K562 (cell line): ENCODE data around the gene ARHGAP4. TPM values are rescaled to one million over a fixed set of nuclear protein-coding genes. Genes with fewer than 3 reads are reported as not detected.

Experiments used
- ATAC-seq: fragments of 200-7000 bp; cut with Tn5 transposase; 3 replicates; pipeline ENCODE4 v1.9.1; 2020; ENCODE audit warnings: moderate library complexity
- BruUV-seq: library from RNA; stranded (reverse); fragments of 400-500 nt; replicated peaks from 2 replicates; lab custom pipeline; 2021; lab: Mats Ljungman, UMichigan
- CTCF ChIA-PET: fragments of 300-600 bp; formaldehyde crosslinking; extraction: SDS; loops from one replicate; lab custom pipeline; 2021; ENCODE audit warnings: low intra/inter-chr PET ratio; lab: Yijun Ruan, JAX
- POLR2A ChIA-PET: fragments of 300-600, 350-650 bp; sonication (Branson Sonifier 250); formaldehyde crosslinking; extraction: SDS; loops from one replicate; lab custom pipeline; 2021; ENCODE audit warnings: antibody characterized with exemption, inconsistent platforms; lab: Yijun Ruan, JAX
- DNase-seq, 4 experiments: peaks; one replicate each; pipeline versions ENCODE4 v3.0.0 to v3.0.0-alpha.2; 2011 to 2018; ENCODE audit warnings: low spot score in 3 of 4, mixed read lengths in 3 of 4; ENCODE audit errors: extremely low read depth in 1 of 4
- FAIRE-seq: peaks from 2 replicates; lab custom pipeline; 2011; peaks lifted over from hg19 to GRCh38; lab: Jason Lieb, UNC
- H2AFZ ChIP-seq: 2 replicates; pipeline ENCODE4 v1.6.0; 2011; ENCODE audit warnings: low read depth, low read length, control low read depth, inconsistent platforms
- H3K27ac ChIP-seq: fragments of 200-600 bp; 3 replicates; pipeline ENCODE4 v1.8.0; 2011; ENCODE audit warnings: low read depth, mild to moderate bottlenecking, control low read depth, inconsistent platforms, low read length, moderate library complexity, mixed read lengths; ENCODE audit errors: extremely low read depth
- H3K27me3 ChIP-seq, 2 experiments: fragments of 300-600 bp in 1 of 2; 2 replicates in 1 of 2; 3 replicates in 1 of 2; pipeline versions ENCODE4 v1.6.0 to v1.8.0; 2011; ENCODE audit warnings: inconsistent platforms in 2 of 2, low read length in 2 of 2, mild to moderate bottlenecking in 1 of 2, mixed read lengths in 1 of 2, moderate library complexity in 1 of 2; ENCODE audit not compliant: control insufficient read depth in 2 of 2, insufficient read depth in 2 of 2
- H3K36me3 ChIP-seq: fragments of 300-600 bp; 3 replicates; pipeline ENCODE4 v1.8.0; 2011; ENCODE audit warnings: mild to moderate bottlenecking, low read length, inconsistent platforms; ENCODE audit not compliant: control insufficient read depth, insufficient read depth
- H3K4me1 ChIP-seq, 2 experiments: fragments of 200-600 bp in 1 of 2; replicated peaks in 1 of 2; 2 replicates in 1 of 2; 3 replicates in 1 of 2; pipeline versions ENCODE4 v1.5.1 to v1.8.0; 2011; ENCODE audit warnings: inconsistent platforms in 2 of 2, low read length in 2 of 2, mild to moderate bottlenecking in 1 of 2, mixed read lengths in 1 of 2, moderate library complexity in 1 of 2; ENCODE audit not compliant: control insufficient read depth in 2 of 2, insufficient read depth in 2 of 2
- H3K4me2 ChIP-seq: 2 replicates; pipeline ENCODE4 v1.6.1; 2011; ENCODE audit warnings: low read length, control low read depth, inconsistent platforms, mixed read lengths; ENCODE audit not compliant: insufficient read depth
- H3K4me3 ChIP-seq: fragments of 200-600 bp; sonication (generic), shearing (Covaris generic); 2 replicates; pipeline ENCODE4 v1.5.1; 2016; ENCODE audit warnings: control low read depth, inconsistent platforms
- H3K79me2 ChIP-seq: fragments of 200-600 bp; 3 replicates; pipeline ENCODE4 v1.8.0; 2011; ENCODE audit warnings: low read length, inconsistent platforms; ENCODE audit not compliant: control insufficient read depth, insufficient read depth
- H3K9ac ChIP-seq, 2 experiments: 2 replicates each; pipeline versions ENCODE4 v1.6.0 to v1.6.1; 2011; ENCODE audit warnings: low read depth in 2 of 2, low read length in 2 of 2, control low read depth in 1 of 2, inconsistent platforms in 1 of 2, mild to moderate bottlenecking in 1 of 2, mixed read lengths in 1 of 2; ENCODE audit not compliant: insufficient read depth in 1 of 2
- H3K9me1 ChIP-seq: one replicate; pipeline ENCODE4 v1.6.0; 2011; ENCODE audit warnings: inconsistent platforms, mild to moderate bottlenecking, low read length, moderate library complexity; ENCODE audit not compliant: control insufficient read depth, insufficient read depth
- H3K9me3 ChIP-seq: replicated peaks from 2 replicates; pipeline ENCODE4 v1.5.1; 2011; ENCODE audit warnings: low read depth, low read length, inconsistent platforms; ENCODE audit not compliant: control insufficient read depth, insufficient read depth
- H4K20me1 ChIP-seq: replicated peaks from 2 replicates; pipeline ENCODE4 v1.6.1; 2011; ENCODE audit warnings: low read length, inconsistent platforms, mixed read lengths; ENCODE audit not compliant: control insufficient read depth, insufficient read depth
- FOXA3 ChIP-seq, 2 experiments: fragments of 450-650 bp in 1 of 2; sonication (generic) in 1 of 2; formaldehyde crosslinking; IDR thresholded peaks in 1 of 2; conservative IDR thresholded peaks in 1 of 2; 2 replicates each; pipeline versions ENCODE4 v1.4.0 to v1.8.0; 2020 to 2022; ENCODE audit warnings: mild to moderate bottlenecking in 2 of 2, missing genetic modification reagents in 1 of 2
- MAFG ChIP-seq: fragments of 450-650 bp; conservative IDR thresholded peaks from 2 replicates; pipeline ENCODE4 v1.6.1; 2016; ENCODE audit warnings: missing genetic modification characterization, missing compliant biosample characterization
- MYBL2 ChIP-seq, 2 experiments: fragments of 450-650 bp in 1 of 2; sonication (generic) in 1 of 2; formaldehyde crosslinking in 1 of 2; IDR thresholded peaks; 2 replicates each; pipeline versions ENCODE4 v1.6.1 to v1.8.1; 2017 to 2022; ENCODE audit warnings: borderline replicate concordance in 1 of 2, inconsistent platforms in 1 of 2, low read depth in 1 of 2, mild to moderate bottlenecking in 1 of 2, missing genetic modification reagents in 1 of 2, moderate library complexity in 1 of 2
- PCBP1 ChIP-seq: fragments of 200-400 bp; formaldehyde crosslinking; IDR thresholded peaks from 2 replicates; pipeline ENCODE4 v1.6.1; 2018; ENCODE audit warnings: mild to moderate bottlenecking, low read depth, low read length; ENCODE audit not compliant: poor library complexity, severe bottlenecking
- ZNF76 ChIP-seq: fragments of 250-450 bp; sonication (Bioruptor Pico); IDR thresholded peaks from 2 replicates; pipeline ENCODE4 v1.4.0; 2020; ENCODE audit warnings: mild to moderate bottlenecking, moderate library complexity, borderline replicate concordance
- WGBS: fragments of 100-300 bp; shearing (Covaris generic); methylation state at CpG from one replicate; pipeline ENCODE4 v1.1.6; 2016; ENCODE audit warnings: low coverage, mixed read lengths; ENCODE audit not compliant: insufficient coverage; ENCODE audit errors: missing lambda C conversion rate; 5-methylcytosine and 5-hydroxymethylcytosine counted together
- in situ Hi-C: fragments of 300-500 bp; cut with MboI; formaldehyde crosslinking; loops from 4 replicates; pipeline ENCODE4 v1.15.0; 2018; ENCODE audit warnings: inconsistent platforms, mixed read lengths
- intact Hi-C: fragments of 100-400 bp; cut with micrococcal nuclease; formaldehyde crosslinking; loops from 2 replicates; pipeline ENCODE4 v1.14.2; 2022
- polyA plus RNA-seq, 8 experiments: library from polyadenylated mRNA; depleted of rRNA in 4 of 8; stranded (reverse) in 5 of 8; unstranded in 3 of 8; fragments of >200 nt; fragmentation: Nextera tagmentation in 2 of 8; fragmentation: Illumina TruSeq in 1 of 8; extraction: Ambion mirVana in 2 of 8; extraction: Trizol in 1 of 8; gene quantifications; 2 replicates each; pipeline versions ENCODE4 v1.2.1 to v1.2.3, GENCODE V29; 2011 to 2014; ENCODE audit warnings: inconsistent platforms in 1 of 8, missing spikeins in 1 of 8
- total RNA-seq, 7 experiments: library from RNA; depleted of rRNA in 6 of 7; stranded (reverse); fragments of >200 nt in 6 of 7; fragmentation: Illumina TruSeq in 2 of 7; extraction: Trizol in 2 of 7; gene quantifications; 2 replicates each; pipeline versions ENCODE4 v1.2.1 to v1.2.3, GENCODE V29; 2011 to 2021; ENCODE audit warnings: low replicate concordance in 1 of 7
- TF ChIP-seq, protein P1 (sequence below): sonication (generic); formaldehyde crosslinking; IDR thresholded peaks from 2 replicates; pipeline ENCODE4 v1.5.0; 2020; ENCODE audit warnings: missing genetic modification reagents
- TF ChIP-seq, protein P2 (sequence below): fragments of 250-450 bp; sonication (Bioruptor Pico); IDR thresholded peaks from 2 replicates; pipeline ENCODE4 v1.4.0; 2020; ENCODE audit warnings: mild to moderate bottlenecking, moderate library complexity

The ARHGAP4 gene
- total and polyA plus RNA-seq, 9 of the 15 experiments (the other 6 are each of a cell fraction or from before 2014, with no cell fraction given): 0.30 to 81.8 (median 13.5) TPM

DNA sequence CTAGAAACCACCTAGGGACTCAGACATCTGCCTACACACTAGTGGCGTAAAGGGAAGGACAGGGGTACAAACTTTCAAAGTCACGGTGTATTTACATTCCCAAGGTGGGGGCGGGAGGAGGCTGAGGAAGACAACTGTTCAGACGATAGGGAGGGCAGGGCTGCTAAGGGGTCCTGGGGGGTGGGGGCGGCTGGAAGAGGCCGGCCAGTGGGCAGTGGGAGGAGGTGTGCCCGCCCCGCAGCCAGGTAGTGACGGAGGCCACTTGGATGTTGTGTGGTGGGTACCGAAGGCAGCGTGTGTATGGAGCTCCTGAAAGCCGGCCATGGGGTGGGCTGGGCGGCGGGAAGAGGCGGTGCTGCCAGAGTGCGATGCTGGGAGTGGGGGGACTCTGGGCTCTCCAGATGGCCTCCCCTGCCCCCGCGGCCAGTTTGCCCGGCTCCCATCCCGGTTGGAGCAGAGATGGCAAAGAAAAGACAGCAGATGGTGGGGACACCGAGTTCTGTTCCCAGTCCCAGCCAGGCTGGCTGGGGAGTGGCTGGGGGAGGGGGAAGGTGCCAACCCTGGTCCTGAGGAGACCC is 64.2 kb downstream of the ARHGAP4 start:
- no peak overlapping the region for H3K9ac ChIP-seq
- in situ Hi-C loops: no loop called here
- H3K27ac ChIP-seq: no peak overlapping the region
- CTCF ChIA-PET: no interaction called here
- no peak overlapping the region for H3K4me3 ChIP-seq
- 14% methylated on average over 9 of the region's 21 CpGs for WGBS
- no peak for ATAC-seq
- no peak for FAIRE-seq
- peaks cover 21 to 61% of the 10 kb centered on the region in 2 experiments for H3K27me3 ChIP-seq
- H3K9me1 ChIP-seq: no peaks in the 10 kb centered on the region
- no peaks in the 10 kb centered on the region for H3K9me3 ChIP-seq
- no peaks in the 10 kb centered on the region for H3K36me3 ChIP-seq
- TF ChIP-seq MYBL2 (IDR thresholded peaks at IDR 0.05; ENCODE audit: low read depth): no peak
- no peak for TF ChIP-seq MYBL2 (CRISPR knock-in tag; IDR thresholded peaks at IDR 0.05; ENCODE audit: borderline replicate concordance)
- TF ChIP-seq PCBP1: no peak
- no peak for TF ChIP-seq MAFG (tag)
- TF ChIP-seq, protein P1, sequence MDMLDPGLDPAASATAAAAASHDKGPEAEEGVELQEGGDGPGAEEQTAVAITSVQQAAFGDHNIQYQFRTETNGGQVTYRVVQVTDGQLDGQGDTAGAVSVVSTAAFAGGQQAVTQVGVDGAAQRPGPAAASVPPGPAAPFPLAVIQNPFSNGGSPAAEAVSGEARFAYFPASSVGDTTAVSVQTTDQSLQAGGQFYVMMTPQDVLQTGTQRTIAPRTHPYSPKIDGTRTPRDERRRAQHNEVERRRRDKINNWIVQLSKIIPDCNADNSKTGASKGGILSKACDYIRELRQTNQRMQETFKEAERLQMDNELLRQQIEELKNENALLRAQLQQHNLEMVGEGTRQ: no peak
- TF ChIP-seq ZNF76 (CRISPR knock-in tag): no peak
- TF ChIP-seq, protein P2, sequence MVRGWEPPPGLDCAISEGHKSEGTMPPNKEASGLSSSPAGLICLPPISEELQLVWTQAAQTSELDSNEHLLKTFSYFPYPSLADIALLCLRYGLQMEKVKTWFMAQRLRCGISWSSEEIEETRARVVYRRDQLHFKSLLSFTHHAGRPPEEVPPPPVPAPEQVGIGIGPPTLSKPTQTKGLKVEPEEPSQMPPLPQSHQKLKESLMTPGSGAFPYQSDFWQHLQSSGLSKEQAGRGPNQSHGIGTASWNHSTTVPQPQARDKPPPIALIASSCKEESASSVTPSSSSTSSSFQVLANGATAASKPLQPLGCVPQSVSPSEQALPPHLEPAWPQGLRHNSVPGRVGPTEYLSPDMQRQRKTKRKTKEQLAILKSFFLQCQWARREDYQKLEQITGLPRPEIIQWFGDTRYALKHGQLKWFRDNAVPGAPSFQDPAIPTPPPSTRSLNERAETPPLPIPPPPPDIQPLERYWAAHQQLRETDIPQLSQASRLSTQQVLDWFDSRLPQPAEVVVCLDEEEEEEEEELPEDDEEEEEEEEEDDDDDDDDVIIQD: no peak
- no peak for TF ChIP-seq FOXA3 (CRISPR knock-in tag; conservative IDR thresholded peaks at IDR 0.05 in 1 of 2, IDR thresholded peaks at IDR 0.05 in 1 of 2)
- intact Hi-C loops: no loop called here
- H2AFZ ChIP-seq: no peak overlapping the region
- no peak for DNase-seq
- BruUV-seq: no TSS peak
- POLR2A ChIA-PET: no interaction called here
- H3K79me2 ChIP-seq: no peaks in the 10 kb centered on the region
- no peaks in the 10 kb centered on the region for H4K20me1 ChIP-seq
- H3K4me1 ChIP-seq: peaks cover 0 to 39% of the 10 kb centered on the region in 2 experiments; a peak in 3 of 5 replicates
- no peak overlapping the region for H3K4me2 ChIP-seq
